OCI-LY7 (cell line): ENCODE measurements around the gene ANTXR1. TPM values are rescaled to one million over a fixed set of nuclear protein-coding genes. Genes with fewer than 3 reads are reported as not detected.

Experiments
- BruUV-seq: library from RNA; stranded (reverse); fragments of 400-500 nt; replicated peaks from 2 replicates; lab custom pipeline; 2021; lab: Mats Ljungman, UMichigan
- CTCF ChIA-PET: fragments of 300-600 bp; sonication (Branson Sonifier 250); formaldehyde crosslinking; loops from one replicate; lab custom pipeline; 2022; ENCODE audit warnings: antibody characterized with exemption; ENCODE audit not compliant: unreplicated experiment; lab: Charles Lee
- POLR2A ChIA-PET: fragments of 300-600 bp; sonication (Branson Sonifier 250); formaldehyde crosslinking; loops from one replicate; lab custom pipeline; 2022; ENCODE audit warnings: antibody characterized with exemption; lab: Charles Lee
- DNase-seq: peaks from one replicate; pipeline ENCODE4 v3.0.0-alpha.2; 2015; ENCODE audit warnings: low spot score
- H2AFZ ChIP-seq: fragments of 200-600 bp; sonication (generic), shearing (Covaris generic); 2 replicates; pipeline ENCODE4 v1.6.1; 2014; ENCODE audit warnings: mild to moderate bottlenecking, antibody characterized with exemption, low read length, moderate library complexity
- H3K27ac ChIP-seq: fragments of 200-600 bp; sonication (generic); 2 replicates; pipeline ENCODE4 v1.5.1; 2014; ENCODE audit warnings: mixed run types, low read depth, mild to moderate bottlenecking, moderate library complexity, low read length, inconsistent platforms; ENCODE audit not compliant: poor library complexity, severe bottlenecking
- H3K36me3 ChIP-seq: fragments of 200-600 bp; sonication (generic); 2 replicates; pipeline ENCODE4 v1.6.1; 2014; ENCODE audit warnings: mild to moderate bottlenecking, antibody characterized with exemption, low read length, moderate library complexity, mixed read lengths; ENCODE audit not compliant: insufficient read depth
- H3K4me1 ChIP-seq: fragments of 200-600 bp; sonication (generic); 2 replicates; pipeline ENCODE4 v1.5.1; 2014; ENCODE audit warnings: mild to moderate bottlenecking, low read length; ENCODE audit not compliant: insufficient read depth, poor library complexity, severe bottlenecking
- H3K4me2 ChIP-seq: fragments of 200-600 bp; sonication (generic); 2 replicates; pipeline ENCODE4 v1.6.1; 2014; ENCODE audit warnings: mild to moderate bottlenecking, low read length
- H3K4me3 ChIP-seq: fragments of 200-600 bp; sonication (generic); 2 replicates; pipeline ENCODE4 v1.5.1; 2014; ENCODE audit warnings: mild to moderate bottlenecking, low read depth, low read length; ENCODE audit not compliant: poor library complexity, severe bottlenecking
- H3K79me2 ChIP-seq: fragments of 200-600 bp; sonication (generic); 2 replicates; pipeline ENCODE4 v1.6.1; 2016; ENCODE audit warnings: low read depth, mild to moderate bottlenecking, low read length, moderate library complexity, mixed read lengths; ENCODE audit not compliant: insufficient read depth
- H3K9me2 ChIP-seq: fragments of 200-600 bp; sonication (generic); 2 replicates; pipeline ENCODE4 v1.6.1; 2016; ENCODE audit warnings: mild to moderate bottlenecking, low read length, mixed read lengths; ENCODE audit not compliant: insufficient read depth
- H3K9me3 ChIP-seq: fragments of 200-600 bp; sonication (generic); 2 replicates; pipeline ENCODE4 v1.6.1; 2014; ENCODE audit warnings: mild to moderate bottlenecking, mixed run types, low read length, mixed read lengths
- H4K20me1 ChIP-seq: fragments of 200-600 bp; sonication (generic); 2 replicates; pipeline ENCODE4 v1.6.1; 2014; ENCODE audit warnings: mild to moderate bottlenecking, antibody characterized with exemption, low read length, moderate library complexity, mixed read lengths; ENCODE audit not compliant: insufficient read depth
- EZH2phosphoT487 ChIP-seq: fragments of 200-600 bp; sonication (generic); IDR thresholded peaks from 2 replicates; pipeline ENCODE4 v1.6.1; 2018; ENCODE audit warnings: low read depth, borderline replicate concordance, mild to moderate bottlenecking, mixed run types, antibody characterized with exemption, low read length, moderate library complexity, mixed read lengths
- intact Hi-C: fragments of 100-400 bp; cut with micrococcal nuclease; formaldehyde crosslinking; loops from one replicate; pipeline ENCODE4 v1.10.0; 2022; ENCODE audit not compliant: unreplicated experiment
- total RNA-seq, 2 experiments: library from RNA; depleted of rRNA in 1 of 2; stranded (reverse); fragments of >200 nt in 1 of 2; shearing (Covaris generic) in 1 of 2; gene quantifications; 2 replicates each; pipeline ENCODE4 v1.2.3, GENCODE V29; 2014 to 2022
- TF ChIP-seq, protein P1 (sequence below): fragments of 200-600 bp; sonication (generic); conservative IDR thresholded peaks from 2 replicates; pipeline ENCODE4 v1.5.1; 2014; ENCODE audit warnings: mild to moderate bottlenecking, antibody characterized with exemption, low read length, moderate library complexity, mixed read lengths

ANTXR1 gene
- total RNA-seq, 2 experiments from 2014 or later: not detected

- CTCF ChIA-PET: no interaction called here
- Histone ChIP-seq H3K4me2 (no peak overlapping the region), H3K9me2 (no peaks in the 10 kb centered on the region), H3K4me1 (no peaks in the 10 kb centered on the region), H3K27ac (no peak overlapping the region), H3K79me2 (no peaks in the 10 kb centered on the region), H3K36me3 (no peaks in the 10 kb centered on the region), H3K4me3 (no peak overlapping the region), H4K20me1 (no peaks in the 10 kb centered on the region), H2AFZ (no peak overlapping the region), H3K9me3 (no peaks in the 10 kb centered on the region)
- intact Hi-C loops: no loop called here
- no peak for TF ChIP-seq EZH2phosphoT487
- TF ChIP-seq, protein P1, sequence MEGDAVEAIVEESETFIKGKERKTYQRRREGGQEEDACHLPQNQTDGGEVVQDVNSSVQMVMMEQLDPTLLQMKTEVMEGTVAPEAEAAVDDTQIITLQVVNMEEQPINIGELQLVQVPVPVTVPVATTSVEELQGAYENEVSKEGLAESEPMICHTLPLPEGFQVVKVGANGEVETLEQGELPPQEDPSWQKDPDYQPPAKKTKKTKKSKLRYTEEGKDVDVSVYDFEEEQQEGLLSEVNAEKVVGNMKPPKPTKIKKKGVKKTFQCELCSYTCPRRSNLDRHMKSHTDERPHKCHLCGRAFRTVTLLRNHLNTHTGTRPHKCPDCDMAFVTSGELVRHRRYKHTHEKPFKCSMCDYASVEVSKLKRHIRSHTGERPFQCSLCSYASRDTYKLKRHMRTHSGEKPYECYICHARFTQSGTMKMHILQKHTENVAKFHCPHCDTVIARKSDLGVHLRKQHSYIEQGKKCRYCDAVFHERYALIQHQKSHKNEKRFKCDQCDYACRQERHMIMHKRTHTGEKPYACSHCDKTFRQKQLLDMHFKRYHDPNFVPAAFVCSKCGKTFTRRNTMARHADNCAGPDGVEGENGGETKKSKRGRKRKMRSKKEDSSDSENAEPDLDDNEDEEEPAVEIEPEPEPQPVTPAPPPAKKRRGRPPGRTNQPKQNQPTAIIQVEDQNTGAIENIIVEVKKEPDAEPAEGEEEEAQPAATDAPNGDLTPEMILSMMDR: no peak
- no peak for DNase-seq
- no TSS peak for BruUV-seq
- POLR2A ChIA-PET: no interaction called here
Measured at GRCh38 chr2:69145204-69145603, 132.2 kb downstream of the ANTXR1 start.

GRCh38 chr2:69147841-69148533 lies 135.0 kb downstream of the ANTXR1 start:
- H3K27ac ChIP-seq: no peak overlapping the region
- intact Hi-C loops: no loop called here
- TF ChIP-seq, protein P1: no peak
- TF ChIP-seq EZH2phosphoT487: no peak
- H3K36me3 ChIP-seq: no peaks in the 10 kb centered on the region
- no peak overlapping the region for H3K4me3 ChIP-seq
- no peaks in the 10 kb centered on the region for H4K20me1 ChIP-seq
- no peak overlapping the region for H2AFZ ChIP-seq
- ChIA-PET POLR2A (interaction anchor here (0.7 kb wide), 1 partner anchor 131 kb away, joined by 5 read pairs; no protein-coding TSS in a partner anchor), CTCF (no interaction called here)
- no peak overlapping the region for H3K4me2 ChIP-seq
- DNase-seq: no peak
- BruUV-seq: no TSS peak
- no peaks in the 10 kb centered on the region for H3K9me2 ChIP-seq
- no peaks in the 10 kb centered on the region for H3K4me1 ChIP-seq
- H3K79me2 ChIP-seq: no peaks in the 10 kb centered on the region
- H3K9me3 ChIP-seq: no peaks in the 10 kb centered on the region

- intact Hi-C loops: no loop called here
- POLR2A ChIA-PET: no interaction called here
Measured at GRCh38 chr2:69149631-69150215, 136.7 kb downstream of the ANTXR1 start.

More at GRCh38 chr2:69149631-69150215, 136.7 kb downstream of the ANTXR1 start:
- H3K4me2 ChIP-seq: no peak overlapping the region
- H3K4me1 ChIP-seq: no peaks in the 10 kb centered on the region
- H3K9me3 ChIP-seq: no peaks in the 10 kb centered on the region
- no peaks in the 10 kb centered on the region for H3K79me2 ChIP-seq
- H3K36me3 ChIP-seq: no peaks in the 10 kb centered on the region
- no peaks in the 10 kb centered on the region for H3K9me2 ChIP-seq
- H3K4me3 ChIP-seq: no peak overlapping the region
- CTCF ChIA-PET: interaction anchor here (0.6 kb wide), 1 partner anchor 452 kb away, joined by 3 read pairs; no protein-coding TSS in a partner anchor
- no peak for DNase-seq
- no TSS peak for BruUV-seq
- no peak overlapping the region for H2AFZ ChIP-seq
- H3K27ac ChIP-seq: no peak overlapping the region
- H4K20me1 ChIP-seq: no peaks in the 10 kb centered on the region
- TF ChIP-seq, protein P1: no peak
- no peak for TF ChIP-seq EZH2phosphoT487
